NOMO-1 treated with dmso at 0.1 percent for 144 hours (cell line): ENCODE measurements around the gene GOLGA6B.
"Not testable (repeated sequence)": the region's sequence is repeated elsewhere in the genome, so short reads cannot be mapped to it uniquely, and the experiment has no call there.

Source experiments
- DNase-seq: peaks from one replicate; lab custom pipeline; 2025; ENCODE audit not compliant: unreplicated experiment; lab: John Stamatoyannopoulos, UW

GOLGA6B gene

DNA sequence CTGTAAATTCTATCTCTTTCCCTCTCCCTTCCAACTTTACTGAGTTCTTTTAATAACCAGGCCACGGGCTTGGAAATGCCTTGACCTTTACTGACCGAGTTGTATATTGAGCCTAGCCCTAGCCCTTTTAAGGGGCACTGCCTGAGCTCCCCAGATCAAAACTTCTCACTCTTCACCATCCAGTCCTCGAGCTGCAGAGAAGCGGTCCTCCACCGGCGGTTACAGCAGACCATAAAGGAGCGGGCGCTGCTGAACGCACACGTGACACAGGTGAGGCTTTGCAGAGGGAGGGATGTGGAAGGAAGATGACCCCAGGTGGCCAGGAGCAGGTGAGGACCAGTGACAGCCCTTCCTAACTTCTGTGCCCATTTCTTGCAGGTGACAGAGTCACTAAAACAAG is 6.6 kb downstream of the GOLGA6B start:
- DNase-seq: not testable (repeated sequence)

DNA sequence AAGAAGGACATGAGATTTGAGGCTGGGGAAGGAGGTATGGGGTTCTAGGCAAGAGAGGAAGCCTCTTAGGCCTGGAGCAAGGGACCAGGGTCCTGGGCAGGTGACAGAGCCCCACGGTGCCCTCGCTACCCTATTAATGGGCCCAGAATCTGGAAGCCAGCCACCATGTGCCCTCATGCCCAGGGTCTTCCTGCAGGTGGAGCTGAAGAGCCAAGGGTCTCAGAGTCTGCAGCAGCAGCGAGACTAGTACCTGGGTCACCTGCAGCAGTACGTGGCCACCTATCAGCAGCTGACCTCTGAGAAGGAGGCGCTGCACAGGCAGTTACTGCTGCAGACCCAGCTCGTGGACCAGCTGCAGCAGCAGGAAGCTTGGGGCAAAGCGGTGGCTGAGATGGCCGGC is 9.4 kb downstream of the GOLGA6B start:
- DNase-seq: not testable (repeated sequence)

DNA sequence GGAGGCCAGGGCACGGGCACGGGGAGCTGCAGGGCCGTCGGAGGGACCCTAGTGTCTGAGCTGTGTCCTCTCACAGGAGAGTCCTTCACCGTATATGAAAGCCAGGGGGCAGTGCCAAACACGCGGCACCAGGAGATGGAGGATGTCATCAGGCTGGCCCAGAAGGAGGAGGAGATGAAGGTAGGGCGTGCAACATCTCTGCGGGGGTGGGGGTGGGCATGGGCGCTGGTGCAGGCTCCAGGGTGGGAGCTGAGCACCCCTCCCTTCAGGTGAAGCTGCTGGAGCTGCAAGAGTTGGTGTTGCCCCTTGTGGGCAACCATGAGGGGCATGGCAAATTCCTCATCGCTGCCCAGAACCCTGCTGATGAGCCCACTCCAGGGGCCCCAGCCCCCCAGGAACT is 11.2 kb downstream of the GOLGA6B start:
- DNase-seq: not testable (repeated sequence)

DNA sequence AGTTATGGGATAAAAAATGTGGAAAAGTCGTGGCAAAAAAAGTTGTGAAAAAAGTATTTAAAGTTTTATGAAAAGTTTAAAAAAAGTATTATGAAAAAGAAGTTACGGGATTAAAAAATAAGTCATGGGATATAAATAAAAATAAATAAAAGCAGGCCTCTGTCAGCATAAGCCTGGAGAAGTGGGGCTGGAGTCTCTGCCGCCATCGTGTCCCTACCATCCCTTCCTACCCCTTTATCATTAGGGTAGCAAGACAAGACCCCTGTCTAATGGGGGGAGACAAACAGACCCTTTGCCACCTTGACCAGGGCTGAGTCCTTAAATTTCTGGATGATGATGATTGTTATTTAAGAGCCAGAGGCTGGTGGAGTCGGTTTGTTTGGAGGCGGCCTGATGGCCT is 15.3 kb downstream of the GOLGA6B start:
- DNase-seq: not testable (repeated sequence)

DNA sequence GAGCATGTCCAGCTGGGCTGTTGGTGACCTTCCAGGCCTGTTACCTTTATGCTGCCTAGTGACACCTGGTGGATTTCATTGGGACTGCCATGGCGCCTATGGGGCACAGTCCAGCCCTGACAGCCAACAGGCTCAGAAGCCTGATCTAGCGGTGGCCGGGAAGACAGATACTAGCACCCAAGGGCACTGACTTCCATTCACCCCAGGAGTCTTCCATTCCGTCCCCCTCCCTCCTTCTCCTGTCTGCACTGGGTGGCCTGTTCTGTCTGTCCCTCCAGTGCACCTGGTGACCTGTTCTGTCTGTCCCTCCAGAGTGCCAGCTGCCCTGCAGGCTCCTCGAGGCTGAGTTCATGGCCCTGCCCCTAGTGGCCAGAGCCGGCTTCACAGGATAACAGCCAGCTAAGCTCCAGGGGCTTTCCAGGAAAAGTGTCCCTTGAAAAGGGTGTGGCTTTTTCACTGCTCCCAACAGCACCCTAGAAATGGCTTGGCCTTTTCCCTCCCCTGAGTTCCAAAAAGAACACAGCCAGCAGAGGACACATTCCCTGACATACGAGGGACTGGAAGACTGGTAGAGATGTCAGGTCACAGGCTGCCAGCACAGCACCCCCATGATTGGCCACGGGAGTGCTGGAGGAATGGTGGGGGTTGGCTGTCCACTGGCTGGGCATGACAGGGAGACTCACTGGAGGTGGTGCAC is 16.3 kb downstream of the GOLGA6B start:
- not testable (repeated sequence) for DNase-seq

DNA sequence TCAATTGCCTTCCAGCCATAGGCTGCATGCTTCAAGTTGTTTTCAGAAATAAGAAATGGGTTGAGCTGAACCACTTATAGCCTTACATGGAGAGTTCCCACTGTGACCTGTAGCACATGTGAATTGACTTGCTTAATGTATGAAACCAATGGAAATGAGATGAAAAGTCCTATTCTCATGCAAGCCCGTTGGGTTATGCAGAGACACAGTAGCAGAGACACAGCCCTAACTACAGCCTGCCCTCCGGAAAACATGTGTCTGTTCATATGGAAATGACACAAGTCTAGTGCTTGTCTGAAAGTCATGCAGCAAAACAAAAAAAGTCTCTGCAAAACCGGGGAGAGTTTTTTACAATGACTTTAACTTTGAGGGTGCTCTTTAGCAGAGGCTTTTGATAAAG is 17.0 kb downstream of the GOLGA6B start:
- DNase-seq: no peak

DNA sequence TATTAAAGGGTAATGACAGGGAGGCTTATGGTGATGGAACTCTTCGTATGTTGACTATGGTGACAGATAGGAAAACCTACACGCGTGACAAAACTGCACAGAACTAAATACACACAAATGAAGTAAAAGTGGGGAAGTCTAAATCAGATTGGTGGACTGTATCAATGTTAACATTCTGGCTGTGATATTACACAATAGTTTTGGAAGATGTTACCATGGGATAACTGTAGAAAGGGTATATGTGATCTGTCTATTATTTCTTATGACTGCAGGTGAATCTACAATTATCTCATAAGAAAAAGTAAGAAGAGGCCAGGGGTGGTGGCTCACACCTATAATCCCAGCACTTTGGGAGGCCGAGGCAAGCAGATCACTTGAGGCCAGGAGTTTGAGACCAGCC is 22.3 kb downstream of the GOLGA6B start:
- DNase-seq: no peak

DNA sequence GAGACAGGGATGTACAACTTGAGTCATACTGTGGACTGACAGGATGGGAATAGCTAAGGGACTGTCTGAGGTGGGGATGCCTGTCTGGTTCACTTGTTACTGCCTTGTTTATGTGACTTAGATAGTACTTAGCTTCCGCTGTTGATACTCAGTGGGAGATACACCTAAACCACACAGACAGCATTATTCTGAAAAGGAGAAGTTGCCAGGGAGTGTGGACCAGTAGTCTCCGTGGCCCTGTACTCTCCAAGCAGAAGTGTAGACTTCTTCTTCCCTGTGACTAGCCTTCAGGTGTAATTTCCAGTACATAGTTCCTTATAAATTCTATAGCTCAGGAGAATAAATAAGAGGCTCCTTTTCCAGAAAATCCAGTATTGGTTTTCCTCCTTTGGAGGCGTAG is 26.4 kb downstream of the GOLGA6B start:
- no peak for DNase-seq

DNA sequence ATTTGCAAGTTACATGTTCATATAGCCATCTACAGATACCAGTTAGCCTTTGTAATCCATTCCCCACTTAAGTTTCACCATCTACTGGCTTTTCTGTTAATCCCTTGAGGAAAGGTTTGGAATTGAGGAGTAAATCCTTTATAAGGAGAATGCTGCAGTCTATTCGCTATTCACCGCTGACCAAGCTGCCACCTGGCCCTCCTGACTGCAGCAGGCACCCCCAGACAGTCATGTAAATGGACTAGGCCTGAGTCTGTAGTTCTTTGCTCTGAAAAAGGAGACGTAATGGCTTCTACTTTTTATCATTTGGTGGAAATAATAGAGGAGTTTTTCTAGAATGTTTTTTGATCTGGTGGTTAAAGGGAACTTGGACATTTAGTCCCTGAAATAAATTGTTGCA is 28.3 kb downstream of the GOLGA6B start:
- DNase-seq: no peak

DNA sequence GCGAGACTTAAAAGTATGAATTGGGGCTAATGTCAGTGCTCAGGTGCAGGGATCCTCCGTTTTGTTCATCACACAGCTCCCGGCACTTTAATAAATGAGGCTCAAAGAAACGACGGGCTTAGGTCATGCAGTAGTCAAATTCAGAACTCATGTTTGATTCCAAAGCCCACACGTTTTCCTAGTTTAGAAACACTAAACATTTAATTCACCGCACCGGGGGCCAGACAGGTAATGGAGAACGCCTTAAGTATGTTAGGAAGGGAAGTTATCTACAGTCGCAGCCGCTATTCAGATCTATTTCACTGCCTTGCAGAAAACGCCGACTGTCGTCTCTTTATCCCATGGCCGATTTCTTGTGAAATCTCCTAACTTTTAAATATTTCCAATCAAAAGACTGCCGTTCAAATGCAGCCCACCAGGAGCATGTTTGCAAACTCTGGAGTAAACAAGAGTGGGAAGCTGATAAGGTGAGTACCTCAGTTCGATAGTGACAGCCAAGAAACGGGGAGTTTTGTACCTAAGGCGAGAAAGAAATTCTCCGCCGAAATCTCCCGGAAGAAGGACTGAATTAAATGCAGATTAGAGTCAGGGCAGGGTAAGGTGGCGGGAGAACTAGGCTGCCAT is 30.9 kb downstream of the GOLGA6B start:
- no peak for DNase-seq

DNA sequence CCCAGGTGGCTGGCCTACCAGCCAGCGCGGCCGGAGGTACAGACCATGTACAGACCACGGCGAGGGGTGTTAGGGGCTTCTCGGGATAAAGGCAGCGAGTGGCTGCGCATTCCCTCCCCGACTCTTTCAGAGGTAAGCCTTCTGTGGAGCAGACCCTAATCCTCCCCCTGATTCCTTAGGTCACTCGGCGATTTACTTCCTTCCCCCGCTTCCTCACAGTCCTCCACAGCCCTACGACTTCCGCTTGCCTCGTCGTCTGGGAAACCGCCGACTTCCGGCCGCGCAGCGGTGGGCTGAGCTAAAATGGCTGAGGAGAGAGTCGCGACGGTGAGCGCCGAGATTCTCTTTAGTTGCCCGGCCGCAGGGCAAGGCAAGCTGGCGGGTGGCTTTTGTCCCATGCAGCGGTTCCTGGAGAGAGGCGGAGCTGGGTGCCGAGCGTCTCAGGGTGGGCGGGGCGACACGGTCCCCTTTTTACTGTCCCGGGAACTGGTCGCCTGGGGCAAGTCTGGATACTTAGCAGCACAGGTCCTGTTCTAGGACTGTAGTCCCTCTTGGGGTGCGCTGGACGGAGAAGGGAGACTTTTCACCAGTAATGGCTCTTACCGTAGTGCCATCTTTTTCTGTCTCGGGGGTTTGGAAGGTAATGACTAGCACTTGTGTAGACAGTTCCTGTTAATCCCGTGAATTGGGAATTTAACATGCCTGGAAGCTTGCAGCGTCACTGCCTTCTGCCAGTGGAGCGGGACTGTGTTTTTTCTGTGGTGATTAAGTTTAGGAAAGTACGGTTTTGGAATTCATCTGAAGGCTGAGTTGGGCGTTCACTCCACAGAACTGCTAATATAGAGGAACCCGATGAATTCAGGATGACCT is 31.7 kb downstream of the GOLGA6B start, which contains the start of the genes BBS4 and HIGD2B:
BBS4 (plus strand) TSS at position 283 of the 870 bp plus-strand sequence; CDS start at position 304, 21 bp downstream.
HIGD2B (minus strand) TSS at position 258 of the 870 bp plus-strand sequence. CDS start 9,808 bp downstream, outside the sequence.
- no peak for DNase-seq

DNA sequence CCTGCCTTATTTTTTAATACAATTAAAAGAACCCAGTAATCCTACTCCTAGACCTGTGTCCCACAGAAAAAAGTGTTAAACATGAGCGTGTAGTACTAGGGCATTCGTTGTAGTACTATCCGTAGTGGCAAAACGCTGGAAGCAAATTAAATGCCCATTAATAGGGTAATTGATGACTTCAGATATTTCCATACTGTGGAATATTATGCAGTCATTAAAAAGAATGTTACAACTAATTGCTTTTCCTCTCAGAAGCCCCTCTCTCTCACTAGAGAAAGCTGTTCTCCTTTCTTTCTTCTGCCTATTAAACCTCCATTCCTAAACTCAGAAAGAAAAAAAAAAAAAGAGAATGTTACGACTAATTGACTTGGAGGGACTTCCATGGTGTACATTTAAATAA is 34.2 kb downstream of the GOLGA6B start:
- no peak for DNase-seq

DNA sequence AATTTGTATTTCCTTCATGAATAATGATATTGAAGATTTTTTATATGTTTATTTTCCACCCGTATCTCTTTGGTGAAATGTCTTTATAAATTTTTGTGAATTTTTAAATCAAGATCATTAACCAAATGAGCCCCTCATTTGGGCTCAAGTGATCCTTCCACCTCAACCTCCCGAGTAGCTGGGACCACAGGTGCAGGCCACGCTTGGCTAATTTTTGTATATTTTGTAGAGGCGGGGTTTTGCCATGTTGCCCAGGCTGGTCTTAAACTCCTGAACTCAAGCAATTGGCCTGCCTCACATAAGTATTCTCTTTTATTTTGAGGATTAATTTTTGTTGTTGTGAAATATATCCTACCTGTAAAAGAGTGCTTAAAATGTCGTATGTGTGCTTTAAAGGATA is 36.4 kb downstream of the GOLGA6B start:
- DNase-seq: no peak

DNA sequence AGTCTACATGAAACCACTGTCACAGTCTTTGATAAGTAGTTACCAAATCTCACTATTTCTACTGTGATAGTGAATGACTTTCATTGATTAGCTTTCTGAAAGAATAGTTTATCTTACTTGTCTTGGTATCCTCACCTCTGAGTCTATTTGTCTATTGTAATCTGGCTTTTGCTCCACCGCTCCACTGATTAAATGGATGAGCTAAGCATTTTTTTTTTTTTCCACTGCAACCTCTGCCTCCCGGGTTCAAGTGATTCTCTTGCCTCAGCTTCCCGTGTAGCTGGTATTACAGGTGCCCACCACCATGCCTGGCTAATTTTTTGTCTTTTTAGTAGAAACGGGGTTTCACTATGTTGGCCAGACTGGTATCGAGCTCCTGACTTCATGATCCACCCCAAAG is 44.4 kb downstream of the GOLGA6B start:
- no peak for DNase-seq

DNA sequence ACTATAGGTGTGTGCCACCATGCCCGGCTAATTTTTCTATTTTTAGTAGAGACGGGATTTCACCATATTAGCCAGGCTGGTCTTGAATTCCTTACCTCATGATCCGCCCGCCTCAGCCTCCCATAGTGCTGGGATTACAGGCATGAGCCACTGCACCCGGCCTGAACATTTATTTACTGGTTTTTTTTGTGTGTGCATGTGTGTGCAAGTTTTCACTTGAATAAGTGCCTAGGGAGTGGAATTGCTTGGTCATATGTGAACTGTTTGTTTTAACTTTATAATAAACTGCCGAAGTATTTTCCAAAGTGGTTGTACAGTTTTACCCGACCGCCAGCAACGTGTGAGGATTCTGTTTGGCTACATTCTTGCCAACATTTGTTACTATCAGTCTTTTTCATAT is 45.6 kb downstream of the GOLGA6B start:
- no peak for DNase-seq

DNA sequence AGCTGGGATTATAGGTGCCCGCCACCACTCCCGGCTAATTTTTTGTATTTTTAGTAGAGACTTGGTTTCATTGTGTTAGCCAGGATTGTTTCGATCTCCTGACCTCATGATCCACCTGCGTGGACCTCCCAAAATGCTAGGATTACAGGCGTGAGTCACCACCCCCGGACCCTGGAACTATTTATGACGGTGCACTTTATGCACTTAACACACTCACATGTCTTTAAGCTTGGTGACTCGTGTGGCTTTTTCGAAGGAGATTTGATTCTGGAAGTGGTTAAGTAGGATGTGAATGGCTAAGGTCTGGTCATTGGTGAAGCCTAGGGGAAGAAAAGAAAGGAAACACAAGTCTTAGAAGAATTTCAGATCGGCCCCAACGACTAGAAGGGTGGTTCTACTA is 51.8 kb downstream of the GOLGA6B start:
- no peak for DNase-seq

DNA sequence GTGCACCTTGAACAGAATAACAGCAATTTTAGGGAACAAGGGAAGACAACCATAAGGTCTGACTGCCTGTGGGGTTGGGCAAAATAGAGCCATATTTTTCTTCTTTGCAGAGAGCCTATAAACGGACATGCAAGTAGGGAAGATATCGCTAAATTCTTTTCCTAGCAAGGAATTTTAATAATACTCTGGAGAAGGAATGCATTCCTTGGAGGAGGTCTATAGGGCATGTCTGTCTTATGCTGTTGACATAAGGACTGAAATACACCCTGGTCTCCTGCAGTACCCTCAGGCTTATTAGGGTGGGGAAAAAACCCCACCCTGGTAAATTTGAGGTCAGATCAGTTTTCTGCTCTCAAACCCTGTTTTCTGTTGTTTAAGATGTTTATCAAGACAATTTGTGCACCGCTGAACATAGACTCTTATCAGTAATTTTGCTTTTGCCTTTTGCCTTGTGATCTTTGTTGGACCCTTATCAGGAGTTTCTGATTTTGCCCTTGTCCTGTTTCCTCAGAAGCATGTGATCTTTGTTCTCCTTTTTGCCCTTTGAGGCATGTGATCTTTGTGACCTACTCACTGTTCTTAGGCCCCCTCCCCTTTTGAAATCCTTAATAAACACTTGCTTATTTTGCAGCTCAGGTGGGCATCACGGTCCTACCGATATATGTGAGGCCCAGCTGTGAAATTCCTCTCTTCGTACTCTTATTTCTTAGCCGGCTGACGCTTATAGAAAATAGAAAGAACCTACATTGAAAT is 54.2 kb downstream of the GOLGA6B start:
- DNase-seq: not testable (repeated sequence)
